Neuronal stem cell (in vitro differentiated cells): Measurements from ENCODE around the gene HAUS8.

Experiments
- DNase-seq: peaks from one replicate; pipeline ENCODE4 v3.0.0-alpha.2; 2013; ENCODE audit warnings: low spot score
- H2AFZ ChIP-seq: one replicate; pipeline ENCODE4 v1.6.1; 2013; ENCODE audit warnings: mild to moderate bottlenecking, low read length, inconsistent platforms
- H2AK5ac ChIP-seq: 2 replicates; pipeline ENCODE4 v1.6.1; 2013; ENCODE audit warnings: low read depth, mild to moderate bottlenecking, inconsistent platforms, low read length, moderate library complexity, mixed read lengths
- H2BK120ac ChIP-seq: 2 replicates; pipeline ENCODE4 v1.6.1; 2013; ENCODE audit warnings: low read depth, mild to moderate bottlenecking, inconsistent platforms, low read length, moderate library complexity, mixed read lengths
- H2BK12ac ChIP-seq: one replicate; pipeline ENCODE4 v1.6.1; 2013; ENCODE audit warnings: low read length, inconsistent platforms
- H2BK15ac ChIP-seq: 2 replicates; pipeline ENCODE4 v1.6.1; 2013; ENCODE audit warnings: mild to moderate bottlenecking, low read length, inconsistent platforms, mixed read lengths
- H2BK5ac ChIP-seq: one replicate; pipeline ENCODE4 v1.6.1; 2013; ENCODE audit warnings: inconsistent platforms, mild to moderate bottlenecking, low read length, moderate library complexity
- H3K14ac ChIP-seq: one replicate; pipeline ENCODE4 v1.6.1; 2013; ENCODE audit warnings: low read length, inconsistent platforms
- H3K18ac ChIP-seq: 2 replicates; pipeline ENCODE4 v1.6.1; 2013; ENCODE audit warnings: low read length, inconsistent platforms
- H3K23ac ChIP-seq: 2 replicates; pipeline ENCODE4 v1.6.1; 2013; ENCODE audit warnings: low read depth, mild to moderate bottlenecking, mixed read lengths, low read length, inconsistent platforms; ENCODE audit not compliant: poor library complexity
- H3K27ac ChIP-seq: replicated peaks from 3 replicates; pipeline ENCODE4 v1.5.1; 2013; ENCODE audit warnings: low read length, inconsistent platforms
- H3K27me3 ChIP-seq, 3 experiments: 2 replicates each; pipeline ENCODE4 v1.6.1; 2013; ENCODE audit warnings: low read length in 3 of 3, mild to moderate bottlenecking in 2 of 3, inconsistent platforms in 1 of 3, low read depth in 1 of 3, mixed read lengths in 1 of 3, moderate library complexity in 1 of 3; ENCODE audit not compliant: control insufficient read depth in 3 of 3, insufficient read depth in 3 of 3
- H3K36me3 ChIP-seq, 2 donors: replicated peaks in 1 of 2; 2 replicates each; pipeline ENCODE4 v1.6.1; 2013; ENCODE audit warnings: low read length in 2 of 2; ENCODE audit not compliant: control insufficient read depth in 2 of 2, insufficient read depth in 2 of 2
- H3K4ac ChIP-seq: 2 replicates; pipeline ENCODE4 v1.6.1; 2013; ENCODE audit warnings: inconsistent platforms, mild to moderate bottlenecking, low read length, moderate library complexity
- H3K4me1 ChIP-seq, 2 donors: 1 replicate in 1 of 2; 2 replicates in 1 of 2; pipeline ENCODE4 v1.6.1; 2013; ENCODE audit warnings: low read length in 2 of 2, low read depth in 1 of 2; ENCODE audit not compliant: control insufficient read depth in 2 of 2, insufficient read depth in 1 of 2
- H3K4me2 ChIP-seq: one replicate; pipeline ENCODE4 v1.6.1; 2013; ENCODE audit warnings: mild to moderate bottlenecking, low read length, inconsistent platforms; ENCODE audit not compliant: insufficient read depth, poor library complexity, severe bottlenecking
- H3K4me3 ChIP-seq, 2 donors: 2 replicates each; pipeline ENCODE4 v1.5.1; 2013; ENCODE audit warnings: low read length in 2 of 2, mild to moderate bottlenecking in 2 of 2, inconsistent platforms in 1 of 2, moderate library complexity in 1 of 2
- H3K79me1 ChIP-seq: one replicate; pipeline ENCODE4 v1.6.1; 2013; ENCODE audit warnings: low read depth, mild to moderate bottlenecking, inconsistent platforms, low read length, moderate library complexity
- H3K9ac ChIP-seq: one replicate; pipeline ENCODE4 v1.6.1; 2013; ENCODE audit warnings: mild to moderate bottlenecking, low read depth, low read length, inconsistent platforms; ENCODE audit not compliant: poor library complexity
- H3K9me3 ChIP-seq, 2 donors: replicated peaks in 1 of 2; 2 replicates each; pipeline versions ENCODE3 to v1.6.1; 2013; ENCODE audit warnings: low read length in 2 of 2, mild to moderate bottlenecking in 2 of 2, inconsistent platforms in 1 of 2, low read depth in 1 of 2, mixed read lengths in 1 of 2, moderate library complexity in 1 of 2; ENCODE audit not compliant: control insufficient read depth in 2 of 2, insufficient read depth in 1 of 2
- H4K8ac ChIP-seq: one replicate; pipeline ENCODE4 v1.6.1; 2013; ENCODE audit warnings: low read depth, mild to moderate bottlenecking, inconsistent platforms, low read length, moderate library complexity
- H4K91ac ChIP-seq: one replicate; pipeline ENCODE4 v1.6.1; 2013; ENCODE audit warnings: low read length, low read depth, mild to moderate bottlenecking, inconsistent platforms; ENCODE audit not compliant: poor library complexity
- WGBS, 2 donors: extraction: QIAGEN DNeasy Blood & Tissue Kit; methylation state at CpG; one replicate each; pipeline ENCODE4 v1.1.7; 2013; ENCODE audit warnings: missing lambda C conversion rate in 2 of 2, mixed read lengths in 1 of 2; ENCODE audit not compliant: insufficient read length in 2 of 2, insufficient replicate concordance in 1 of 2; ENCODE audit errors: extremely low coverage in 2 of 2; 5-methylcytosine and 5-hydroxymethylcytosine counted together

HAUS8 gene

GRCh38 chr19:17055636-17056035, 19.6 kb downstream of the HAUS8 start:
- peak overlapping the region; percentile 16 for H3K9ac ChIP-seq
- H2BK5ac ChIP-seq = no peak overlapping the region
- H3K79me1 ChIP-seq = peaks cover 2% of the 10 kb centered on the region
- no peak overlapping the region for H3K4me2 ChIP-seq
- no peaks in the 10 kb centered on the region for H3K27me3 ChIP-seq
- H3K4me1 ChIP-seq = no peaks in the 10 kb centered on the region
- peak overlapping the region; percentile 47 for H3K23ac ChIP-seq
- peaks cover 57 to 94% of the 10 kb centered on the region in 2 donors for H3K36me3 ChIP-seq
- H4K91ac ChIP-seq = no peak overlapping the region
- H3K27ac ChIP-seq = no peak overlapping the region
- H3K4me3 ChIP-seq = peak overlapping the region in 1 of 2 donors; percentile 13
- no peak overlapping the region for H2AFZ ChIP-seq
- H3K9me3 ChIP-seq = peaks cover 0 to 29% of the 10 kb centered on the region in 2 donors
- DNase-seq = no peak
- no peak overlapping the region for H2BK120ac ChIP-seq
- H3K14ac ChIP-seq = no peak overlapping the region
- no peak overlapping the region for H2BK15ac ChIP-seq
- no CpG with 5 or more reads among the region's 15 CpGs for WGBS, 2 donors
- no peak overlapping the region for H2AK5ac ChIP-seq
- no peak overlapping the region for H3K4ac ChIP-seq
- H2BK12ac ChIP-seq = no peak overlapping the region
- no peak overlapping the region for H3K18ac ChIP-seq
- H4K8ac ChIP-seq = peak overlapping the region; percentile 57

GRCh38 chr19:17054746-17055145, 20.5 kb downstream of the HAUS8 start:
- peaks cover 56 to 95% of the 10 kb centered on the region in 2 donors for H3K36me3 ChIP-seq
- no peak overlapping the region for H2BK12ac ChIP-seq
- DNase-seq = no peak
- H2AK5ac ChIP-seq = no peak overlapping the region
- peaks cover 2% of the 10 kb centered on the region for H3K79me1 ChIP-seq
- H2AFZ ChIP-seq = no peak overlapping the region
- peaks cover 0 to 23% of the 10 kb centered on the region in 2 donors for H3K9me3 ChIP-seq
- H3K4me3 ChIP-seq = no peak overlapping the region
- no peak overlapping the region for H2BK120ac ChIP-seq
- WGBS, 2 donors = no CpG with 5 or more reads among the region's 5 CpGs
- no peak overlapping the region for H4K91ac ChIP-seq
- no peaks in the 10 kb centered on the region for H3K27me3 ChIP-seq
- no peak overlapping the region for H3K23ac ChIP-seq
- H3K18ac ChIP-seq = no peak overlapping the region
- H3K4me1 ChIP-seq = peaks cover 0 to 1% of the 10 kb centered on the region in 2 donors
- H3K4me2 ChIP-seq = no peak overlapping the region
- no peak overlapping the region for H3K14ac ChIP-seq
- H2BK5ac ChIP-seq = no peak overlapping the region
- no peak overlapping the region for H4K8ac ChIP-seq
- H3K4ac ChIP-seq = no peak overlapping the region
- no peak overlapping the region for H3K27ac ChIP-seq
- H3K9ac ChIP-seq = no peak overlapping the region
- H2BK15ac ChIP-seq = no peak overlapping the region

- WGBS, 2 donors = no CpG with 5 or more reads among the region's 8 CpGs
These were observed 22.8 kb downstream of the HAUS8 start for GRCh38 chr19:17052439-17052838.

GRCh38 chr19:17049711-17050280, 25.5 kb downstream of the HAUS8 start:
- Histone ChIP-seq H2AFZ (no peak overlapping the region), H2BK15ac (no peak overlapping the region), H3K18ac (peak overlapping the region; percentile 57), H3K4me2 (no peak overlapping the region), H2BK5ac (no peak overlapping the region), H4K8ac (no peak overlapping the region), H3K9ac (no peak overlapping the region), H3K79me1 (peaks cover 2% of the 10 kb centered on the region), H3K14ac (no peak overlapping the region), H4K91ac (no peak overlapping the region), H3K27me3 (no peaks in the 10 kb centered on the region), H3K4ac (no peak overlapping the region), H3K27ac (no peak overlapping the region), H2AK5ac (no peak overlapping the region), H3K23ac (no peak overlapping the region), H3K36me3 (peaks cover 38 to 75% of the 10 kb centered on the region in 2 donors), H2BK120ac (no peak overlapping the region), H3K9me3 (peaks cover 0 to 2% of the 10 kb centered on the region in 2 donors), H3K4me1 (peaks cover 0 to 12% of the 10 kb centered on the region in 2 donors), H2BK12ac (no peak overlapping the region), H3K4me3 (no peak overlapping the region)
- WGBS, 2 donors = no CpG with 5 or more reads among the region's 18 CpGs
- no peak for DNase-seq

More at GRCh38 chr19:17052439-17052838, 22.8 kb downstream of the HAUS8 start:
- Histone ChIP-seq H3K14ac (no peak overlapping the region), H3K79me1 (peaks cover 2% of the 10 kb centered on the region), H3K4me3 (no peak overlapping the region), H3K9ac (no peak overlapping the region), H3K36me3 (peaks cover 43 to 94% of the 10 kb centered on the region in 2 donors), H3K4me2 (no peak overlapping the region), H4K91ac (no peak overlapping the region), H3K4me1 (peaks cover 0 to 1% of the 10 kb centered on the region in 2 donors), H2BK5ac (no peak overlapping the region), H2BK15ac (no peak overlapping the region), H2BK12ac (no peak overlapping the region), H3K27ac (no peak overlapping the region), H4K8ac (no peak overlapping the region), H3K18ac (no peak overlapping the region), H3K4ac (no peak overlapping the region), H3K23ac (no peak overlapping the region), H3K9me3 (peaks cover 0 to 3% of the 10 kb centered on the region in 2 donors), H2BK120ac (no peak overlapping the region), H2AFZ (no peak overlapping the region), H2AK5ac (no peak overlapping the region), H3K27me3 (no peaks in the 10 kb centered on the region)
- no peak for DNase-seq
